IPS-NIHi7 (cell line): ENCODE results near the gene TSPAN18.

Experiments
- DNase-seq: peaks from one replicate; pipeline ENCODE4 v3.0.0; 2012; ENCODE audit warnings: mixed read lengths; ENCODE audit errors: extremely low spot score

The TSPAN18 gene

DNA sequence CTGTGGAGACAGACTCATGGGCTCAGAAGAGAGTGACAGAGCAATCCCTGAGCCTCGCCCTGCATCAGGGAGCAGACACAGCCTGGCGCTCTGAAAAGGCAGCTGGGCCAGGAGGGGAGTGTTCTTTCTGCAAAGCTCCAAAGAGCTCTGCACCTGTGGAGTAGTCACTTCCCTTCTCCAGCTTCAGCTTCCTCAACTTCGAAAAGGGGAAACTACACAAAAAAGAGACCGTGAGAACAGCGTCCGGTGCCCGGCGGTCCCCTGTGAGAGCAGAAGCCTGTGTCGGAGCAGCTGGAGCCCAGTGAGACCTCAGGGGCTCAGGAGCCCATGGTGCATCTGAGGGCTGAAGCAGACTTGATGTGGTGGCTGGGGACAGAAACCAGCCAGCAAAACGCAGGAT lies 188.9 kb downstream of the TSPAN18 start:
- DNase-seq, result no peak

- DNase-seq, result no peak
Observed at GRCh38 chr11:44916331-44916730, 189.6 kb downstream of the TSPAN18 start.

- no peak for DNase-seq
Observed at GRCh38 chr11:44916801-44917385, 190.1 kb downstream of the TSPAN18 start.

GRCh38 chr11:44917741-44918140 lies 191.0 kb downstream of the TSPAN18 start:
- no peak for DNase-seq

- no peak for DNase-seq
Observed at GRCh38 chr11:44920451-44920850, 193.7 kb downstream of the TSPAN18 start.

DNA sequence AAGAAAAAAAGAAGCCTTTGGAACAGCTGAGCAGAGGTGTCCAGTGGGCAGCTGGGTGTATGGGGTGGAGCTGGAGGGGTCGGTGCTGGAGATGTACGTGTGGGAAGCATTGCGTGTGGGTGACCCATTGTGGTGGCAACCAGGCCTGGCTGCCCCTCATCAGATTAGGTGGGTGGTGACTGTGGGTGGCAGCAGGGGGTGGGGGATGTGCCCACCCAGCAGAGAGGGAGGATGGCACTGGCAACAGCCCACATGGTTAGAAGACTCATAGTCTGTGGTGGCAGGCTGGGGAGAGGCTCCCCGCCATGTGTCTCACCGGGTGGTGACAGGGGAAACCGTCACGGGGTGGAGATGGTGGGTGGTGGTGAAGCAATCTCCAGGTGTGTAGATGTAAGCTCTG lies 196.4 kb downstream of the TSPAN18 start:
- DNase-seq, result no peak

DNA sequence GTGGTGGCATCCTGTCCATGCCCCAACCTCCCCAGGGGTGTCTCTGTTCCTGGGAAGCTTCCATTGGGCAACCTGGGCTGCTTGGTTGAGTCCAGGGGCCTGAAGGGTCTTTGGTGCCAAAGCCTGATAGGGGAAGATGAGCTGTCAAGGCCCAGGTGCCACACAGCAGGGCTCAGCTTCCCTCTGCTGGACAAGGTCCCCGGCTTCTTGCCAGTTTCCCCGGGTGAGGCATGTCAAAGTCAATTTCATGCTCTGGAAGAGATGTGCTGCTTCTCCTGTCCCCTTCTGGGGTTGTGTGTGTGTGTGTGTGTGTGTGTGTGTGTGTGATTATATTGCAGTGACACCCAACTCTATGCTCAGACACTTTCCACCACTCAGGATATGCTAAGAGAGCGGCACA lies 197.0 kb downstream of the TSPAN18 start:
- no peak for DNase-seq

GRCh38 chr11:44926036-44926435 lies 199.3 kb downstream of the TSPAN18 start:
- no peak for DNase-seq

- DNase-seq, result peak; percentile 86
Observed at GRCh38 chr11:44927174-44927661, 200.5 kb downstream of the TSPAN18 start.

GRCh38 chr11:44928144-44928543 lies 201.4 kb downstream of the TSPAN18 start:
- DNase-seq, result no peak

DNA sequence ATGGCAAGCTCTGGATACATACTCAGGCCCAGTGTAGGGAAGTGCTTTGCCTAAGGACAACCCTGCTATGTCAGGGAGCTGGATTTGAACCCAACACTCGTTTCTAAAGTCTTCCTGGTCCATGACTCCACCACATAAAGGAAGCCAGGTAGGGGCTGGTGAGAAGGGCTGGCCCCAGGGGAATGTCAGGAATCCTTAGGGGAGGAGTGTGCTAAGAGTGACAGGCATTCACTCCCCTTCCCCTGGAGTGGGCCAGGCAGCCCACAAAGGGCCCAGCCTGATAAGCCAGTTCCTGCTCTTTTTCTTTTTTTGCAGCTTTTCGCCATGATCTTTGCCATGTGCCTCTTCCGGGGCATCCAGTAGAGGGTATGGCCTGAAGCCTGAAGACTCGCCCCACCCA lies 202.1 kb downstream of the TSPAN18 start:
- peak; percentile 78 for DNase-seq

GRCh38 chr11:44930588-44931302 lies 204.0 kb downstream of the TSPAN18 start:
- DNase-seq, result no peak

DNA sequence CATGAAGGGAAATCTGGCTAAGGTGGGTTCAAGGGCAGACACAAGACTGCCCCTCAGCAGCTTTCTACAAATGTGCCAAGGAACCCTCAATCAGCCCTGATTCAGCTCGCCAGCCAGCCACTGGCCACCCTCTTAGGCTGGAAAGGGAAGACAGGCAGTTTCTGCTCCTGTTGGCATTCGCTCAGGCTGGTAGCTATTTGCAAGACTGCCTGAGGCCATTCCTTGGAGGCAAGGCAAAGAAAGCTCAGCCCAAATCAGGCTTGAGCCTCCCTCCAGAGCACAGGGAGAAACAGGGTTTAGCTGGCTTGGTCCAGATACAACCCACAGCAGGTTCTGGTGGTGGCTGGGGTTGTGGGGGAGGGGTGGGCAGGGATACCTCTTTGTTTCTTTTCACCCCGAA lies 204.7 kb downstream of the TSPAN18 start:
- no peak for DNase-seq

- DNase-seq, result no peak
Observed at GRCh38 chr11:44934110-44934509, 207.3 kb downstream of the TSPAN18 start.

- DNase-seq, result no peak
Observed at GRCh38 chr11:44934735-44935250, 208.0 kb downstream of the TSPAN18 start.

DNA sequence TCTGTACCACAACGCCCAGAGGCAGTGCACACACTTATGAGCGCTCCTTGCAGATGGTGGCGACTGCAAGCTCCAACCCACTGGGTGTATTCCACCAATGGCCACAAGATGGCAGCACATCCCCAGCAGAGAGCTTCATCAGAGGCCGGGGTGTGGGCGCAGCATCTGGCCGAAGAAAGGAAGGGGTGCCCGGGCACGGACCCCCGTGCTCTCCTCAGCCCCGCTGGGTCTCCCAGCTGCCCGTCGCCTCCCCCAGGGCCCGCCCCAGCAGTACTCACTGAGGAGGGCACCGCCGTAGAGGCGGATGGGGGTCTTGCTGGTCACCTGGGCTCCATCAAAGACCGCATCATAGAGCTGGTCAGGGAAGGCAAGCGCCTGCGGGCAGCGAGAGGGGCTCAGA lies 209.8 kb downstream of the TSPAN18 start:
- peak; percentile 82 for DNase-seq

DNA sequence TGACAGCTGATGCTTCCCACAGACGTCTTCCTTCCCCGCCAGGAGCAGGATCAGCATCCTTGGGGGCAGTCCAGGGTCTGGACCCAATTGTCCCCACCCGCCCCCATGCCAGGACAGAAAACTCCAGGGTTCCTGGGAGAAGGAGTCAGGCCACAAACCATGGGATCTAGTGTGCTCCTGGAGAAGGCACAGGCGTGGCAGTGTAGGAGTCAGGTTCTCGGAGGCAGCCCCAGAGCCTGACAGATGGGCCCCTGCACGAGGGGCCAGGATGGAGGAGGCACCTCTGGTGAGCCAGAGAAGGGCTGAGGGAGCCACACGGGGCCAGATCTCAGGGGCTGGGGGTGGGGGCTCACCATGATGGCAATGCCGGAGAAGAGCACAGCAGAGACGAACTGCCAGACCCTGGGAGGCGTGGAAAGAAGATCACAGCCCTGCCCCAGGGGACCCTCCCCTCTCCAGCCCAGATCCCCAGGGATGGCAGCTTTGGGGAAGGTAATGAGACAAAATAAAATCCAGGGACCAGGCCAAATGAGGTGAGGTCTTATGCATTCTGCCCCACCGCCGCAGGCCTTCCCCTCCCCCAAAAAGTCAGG lies 210.3 kb downstream of the TSPAN18 start:
- no peak for DNase-seq

- no peak for DNase-seq
Observed at GRCh38 chr11:44938066-44938691, 211.4 kb downstream of the TSPAN18 start.

DNA sequence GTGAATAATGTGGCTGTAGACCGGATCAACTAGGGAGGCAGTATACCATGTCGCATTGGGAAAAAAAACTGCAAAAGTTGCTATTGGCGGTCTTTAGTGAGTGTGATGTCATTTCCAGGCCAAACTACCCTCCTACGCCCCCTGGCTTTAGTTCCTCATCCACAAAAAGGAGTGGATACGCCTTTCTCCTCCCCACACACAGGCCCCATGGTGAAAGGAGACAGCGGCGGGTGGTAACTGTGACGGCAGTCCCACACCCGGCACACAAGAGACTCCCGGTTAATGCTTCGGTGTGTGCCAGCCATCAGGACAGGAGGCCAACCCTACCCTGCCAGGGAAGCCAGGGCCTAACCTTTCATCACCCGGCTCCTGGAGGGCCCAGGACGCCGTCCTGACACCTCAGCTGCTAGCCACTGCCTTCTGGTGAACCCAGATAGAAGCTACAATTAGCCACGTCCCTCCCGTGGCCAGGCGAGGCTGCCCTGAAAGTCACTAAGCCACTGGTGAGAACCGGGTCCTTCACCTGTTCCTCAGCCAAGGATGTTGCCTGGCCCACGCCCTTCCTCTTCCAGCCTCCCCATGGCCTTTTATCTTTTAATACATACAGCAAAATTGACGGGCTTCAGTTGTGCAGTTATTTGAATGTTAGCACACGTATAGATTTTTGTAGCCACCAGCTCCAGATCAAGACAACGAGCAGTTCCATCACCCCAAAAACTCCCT lies 213.1 kb downstream of the TSPAN18 start:
- peak; percentile 69 for DNase-seq

DNA sequence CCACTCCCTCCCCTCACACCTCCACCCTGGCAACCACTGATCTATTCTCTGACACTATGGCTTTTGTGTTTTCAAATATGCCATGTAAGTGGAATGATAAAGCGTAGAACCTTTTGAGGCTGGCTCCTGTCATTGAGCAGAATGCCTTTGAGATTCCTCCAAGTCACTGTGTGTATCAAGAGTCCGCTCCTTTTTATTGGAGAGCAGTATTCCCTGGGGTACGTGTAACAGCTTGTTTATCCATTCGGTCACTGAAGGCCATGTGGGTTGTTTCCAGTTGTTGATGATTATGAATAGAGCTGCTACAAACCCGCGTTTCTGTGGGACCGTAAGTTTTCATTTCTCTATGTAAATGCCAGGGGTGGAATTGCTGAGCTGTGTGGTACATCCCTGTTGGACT lies 213.6 kb downstream of the TSPAN18 start:
- DNase-seq, result no peak

- no peak for DNase-seq
Observed at GRCh38 chr11:44940835-44941234, 214.1 kb downstream of the TSPAN18 start.
